IMR-90 (cell line): ENCODE measurements around the gene ACAD11. TPM values are rescaled to one million over a fixed set of nuclear protein-coding genes. Genes with fewer than 3 reads are reported as not detected.
A peak's percentile ranks its signal among the peaks of the same experiment; 100 is the strongest.

Experiments used
- ATAC-seq: fragments of 200-7000 bp; cut with Tn5 transposase; 2 replicates; pipeline ENCODE4 v1.9.1; 2020; ENCODE audit warnings: low read depth, mild to moderate bottlenecking, moderate library complexity
- BruUV-seq: library from RNA; stranded (reverse); fragments of 400-500 nt; replicated peaks from 2 replicates; lab custom pipeline; 2021; lab: Mats Ljungman, UMichigan
- CTCF ChIA-PET: fragments of 300-600 bp; formaldehyde crosslinking; extraction: SDS; loops from one replicate; lab custom pipeline; 2021; ENCODE audit warnings: antibody characterized with exemption; lab: Yijun Ruan, JAX
- POLR2A ChIA-PET: fragments of 300-600 bp; sonication (Branson Sonifier 250); formaldehyde crosslinking; loops from one replicate; lab custom pipeline; 2022; ENCODE audit warnings: antibody characterized with exemption; ENCODE audit not compliant: unreplicated experiment; lab: Charles Lee
- DNase-seq: peaks from one replicate; pipeline ENCODE4 v3.0.0; 2013
- H2AFZ ChIP-seq: replicated peaks from 2 replicates; pipeline ENCODE3; 2013; ENCODE audit warnings: low read length, mild to moderate bottlenecking; ENCODE audit not compliant: poor library complexity
- H2AK5ac ChIP-seq: 2 replicates; pipeline ENCODE4 v1.6.1; 2013; ENCODE audit warnings: low read depth, low read length, inconsistent platforms
- H2AK9ac ChIP-seq: replicated peaks from 2 replicates; pipeline ENCODE3; 2013; ENCODE audit warnings: mild to moderate bottlenecking, low read depth, low read length, moderate library complexity; ENCODE audit not compliant: poor library complexity
- H2BK120ac ChIP-seq: 2 replicates; pipeline ENCODE4 v1.6.1; 2013; ENCODE audit warnings: low read depth, low read length, inconsistent platforms
- H2BK15ac ChIP-seq: 3 replicates; pipeline ENCODE4 v1.6.1; 2013; ENCODE audit warnings: low read depth, low read length, inconsistent platforms
- H2BK20ac ChIP-seq: 2 replicates; pipeline ENCODE4 v1.6.1; 2013; ENCODE audit warnings: low read depth, mild to moderate bottlenecking, inconsistent platforms, low read length, moderate library complexity
- H2BK5ac ChIP-seq: 2 replicates; pipeline ENCODE4 v1.6.1; 2013; ENCODE audit warnings: mild to moderate bottlenecking, low read depth, low read length, inconsistent platforms; ENCODE audit not compliant: poor library complexity, severe bottlenecking
- H3K14ac ChIP-seq: replicated peaks from 2 replicates; pipeline ENCODE4 v1.6.1; 2013; ENCODE audit warnings: low read depth, low read length, inconsistent platforms
- H3K18ac ChIP-seq: 2 replicates; pipeline ENCODE4 v1.6.1; 2013; ENCODE audit warnings: low read depth, low read length, control low read depth
- H3K23ac ChIP-seq: 2 replicates; pipeline ENCODE4 v1.6.1; 2013; ENCODE audit warnings: low read depth, low read length, inconsistent platforms
- H3K27ac ChIP-seq: 2 replicates; pipeline ENCODE4 v1.5.1; 2013; ENCODE audit warnings: mild to moderate bottlenecking, control low read depth, low read length; ENCODE audit not compliant: insufficient read depth
- H3K27me3 ChIP-seq: 2 replicates; pipeline ENCODE4 v1.6.1; 2013; ENCODE audit warnings: low read length; ENCODE audit not compliant: control insufficient read depth, insufficient read depth
- H3K36me3 ChIP-seq: 2 replicates; pipeline ENCODE4 v1.6.1; 2013; ENCODE audit warnings: low read length, mixed read lengths; ENCODE audit not compliant: control insufficient read depth, insufficient read depth
- H3K4ac ChIP-seq: 2 replicates; pipeline ENCODE4 v1.6.1; 2013; ENCODE audit warnings: low read depth, low read length, inconsistent platforms
- H3K4me1 ChIP-seq: 2 replicates; pipeline ENCODE4 v1.6.1; 2013; ENCODE audit warnings: low read length, mixed read lengths; ENCODE audit not compliant: control insufficient read depth, insufficient read depth
- H3K4me2 ChIP-seq: 2 replicates; pipeline ENCODE4 v1.6.1; 2013; ENCODE audit warnings: low read depth, mild to moderate bottlenecking, control low read depth, low read length, moderate library complexity
- H3K4me3 ChIP-seq: 2 replicates; pipeline ENCODE4 v1.5.1; 2013; ENCODE audit warnings: low read depth, mild to moderate bottlenecking, control low read depth, low read length, moderate library complexity; ENCODE audit not compliant: insufficient read depth
- H3K56ac ChIP-seq: 2 replicates; pipeline ENCODE4 v1.6.1; 2013; ENCODE audit warnings: low read length, inconsistent platforms; ENCODE audit not compliant: insufficient read depth; ENCODE audit errors: extremely low read depth
- H3K79me1 ChIP-seq, 2 experiments: 2 replicates each; pipeline ENCODE4 v1.6.1; 2013; ENCODE audit warnings: low read length in 2 of 2, inconsistent platforms in 1 of 2, low read depth in 1 of 2
- H3K9ac ChIP-seq: 2 replicates; pipeline ENCODE4 v1.6.1; 2013; ENCODE audit warnings: low read depth, low read length, control low read depth
- H3K9me1 ChIP-seq: 2 replicates; pipeline ENCODE4 v1.6.1; 2013; ENCODE audit warnings: low read length, inconsistent platforms; ENCODE audit not compliant: insufficient read depth
- H3K9me3 ChIP-seq: 2 replicates; pipeline ENCODE4 v1.6.1; 2013; ENCODE audit warnings: low read length; ENCODE audit not compliant: control insufficient read depth, insufficient read depth
- H4K20me1 ChIP-seq: 2 replicates; pipeline ENCODE4 v1.6.1; 2013; ENCODE audit warnings: low read length, inconsistent platforms; ENCODE audit not compliant: insufficient read depth
- H4K5ac ChIP-seq: 2 replicates; pipeline ENCODE4 v1.6.1; 2013; ENCODE audit warnings: mild to moderate bottlenecking, low read depth, low read length, control low read depth
- H4K8ac ChIP-seq, 2 experiments: 2 replicates each; pipeline ENCODE4 v1.6.1; 2013; ENCODE audit warnings: low read depth in 2 of 2, low read length in 2 of 2, control low read depth in 1 of 2, inconsistent platforms in 1 of 2
- H4K91ac ChIP-seq: 2 replicates; pipeline ENCODE4 v1.6.1; 2013; ENCODE audit warnings: low read depth, low read length, inconsistent platforms; ENCODE audit not compliant: insufficient read depth
- BHLHE40 ChIP-seq: fragments of 150-350 bp; IDR thresholded peaks from 2 replicates; pipeline ENCODE4 v1.6.1; 2016; ENCODE audit warnings: mild to moderate bottlenecking, low read depth, low read length
- CEBPB ChIP-seq: IDR thresholded peaks from 2 replicates; pipeline ENCODE4 v1.6.1; 2012; ENCODE audit warnings: low read depth, low read length, improper control_type of control experiment
- FOS ChIP-seq: fragments of 150-350 bp; IDR thresholded peaks from 2 replicates; pipeline ENCODE4 v1.6.1; 2016; ENCODE audit warnings: low read depth, low read length
- MAZ ChIP-seq: IDR thresholded peaks from 2 replicates; pipeline ENCODE4 v1.6.1; 2012; ENCODE audit warnings: low read depth, mild to moderate bottlenecking, low read length, improper control_type of control experiment, moderate library complexity, borderline replicate concordance
- MXI1 ChIP-seq: IDR thresholded peaks from 2 replicates; pipeline ENCODE4 v1.6.1; 2012; ENCODE audit warnings: low read depth, mild to moderate bottlenecking, low read length, moderate library complexity, borderline replicate concordance
- NFE2L2 ChIP-seq: fragments of 150-350 bp; IDR thresholded peaks from 2 replicates; pipeline ENCODE4 v1.6.1; 2016; ENCODE audit warnings: low read depth, mild to moderate bottlenecking, low read length
- POLR2A ChIP-seq: IDR thresholded peaks from 2 replicates; pipeline ENCODE4 v1.6.1; 2012; ENCODE audit warnings: mild to moderate bottlenecking, low read depth, low read length
- RCOR1 ChIP-seq: IDR thresholded peaks from 2 replicates; pipeline ENCODE4 v1.6.1; 2012; ENCODE audit warnings: mild to moderate bottlenecking, low read length, improper control_type of control experiment; ENCODE audit not compliant: insufficient replicate concordance
- RFX5 ChIP-seq: IDR thresholded peaks from 2 replicates; pipeline ENCODE4 v1.8.0; 2012; ENCODE audit warnings: low read depth, mild to moderate bottlenecking, low read length, moderate library complexity
- WGBS, 2 experiments: methylation state at CpG; one replicate each; pipeline versions ENCODE4 v1.1.5 to v1.1.7; 2013; ENCODE audit warnings: missing lambda C conversion rate in 2 of 2; ENCODE audit not compliant: insufficient read length in 1 of 2; ENCODE audit errors: extremely low coverage in 2 of 2; 5-methylcytosine and 5-hydroxymethylcytosine counted together
- dilution Hi-C: fragments of 300-500 bp; cut with HindIII; formaldehyde crosslinking; loops from one replicate; pipeline ENCODE4 v1.14.3; 2018; ENCODE audit warnings: low sequenced_read_pairs; ENCODE audit not compliant: unreplicated experiment
- in situ Hi-C: fragments of 300-500 bp; cut with MboI; formaldehyde crosslinking; loops from 3 replicates; pipeline ENCODE4 v1.14.3; 2019; ENCODE audit warnings: low sequenced_read_pairs, inconsistent platforms, mixed read lengths
- intact Hi-C: fragments of 100-400 bp; cut with micrococcal nuclease; formaldehyde crosslinking; loops from 2 replicates; pipeline ENCODE4 v1.10.0; 2022
- polyA plus RNA-seq, 3 experiments: library from polyadenylated mRNA; depleted of rRNA; stranded (reverse); fragments of >200 nt; gene quantifications; 2 replicates each; pipeline ENCODE4 v1.2.3, GENCODE V29; 2012; ENCODE audit warnings: low replicate concordance in 1 of 3
- total RNA-seq: library from RNA; depleted of rRNA; stranded (reverse); fragments of >200 nt; gene quantifications from 2 replicates; pipeline ENCODE4 v1.2.3, GENCODE V29; 2012

ACAD11 gene
- total and polyA plus RNA-seq, 2 of the 4 experiments (the other 2 are of a cell fraction), result 16.0 to 18.8 TPM

GRCh38 chr3:132625613-132626012 is 34.0 kb downstream of the ACAD11 start:
- Histone ChIP-seq H3K56ac (no peak overlapping the region), H4K8ac (peak overlapping the region in 1 of 2 experiments; percentile 27; a peak in 2 of 4 replicates), H3K79me1 (0 out of 4 replicates have a peak, but pooled peaks cover 0 to 5% of the 10 kb centered on the region in 2 experiments), H3K23ac (no peak overlapping the region), H2BK5ac (peak overlapping the region; percentile 36), H4K91ac (0 out of 2 replicates have a peak overlapping the region, but pooled peaks have one; percentile 5), H3K4ac (peak overlapping the region; percentile 16; the same call in 1 of the 2 replicates), H4K20me1 (no peaks in the 10 kb centered on the region), H2AK5ac (0 out of 2 replicates have a peak overlapping the region, but pooled peaks have one; percentile 38), H3K18ac (peak overlapping the region; percentile 55; the same call in 1 of the 2 replicates), H2BK20ac (peak overlapping the region; percentile 37; the same call in 1 of the 2 replicates), H3K4me3 (no peak overlapping the region), H3K4me1 (peaks cover under 1% of the 10 kb centered on the region; the same call in 1 of the 2 replicates), H2AK9ac (no peak overlapping the region), H3K27ac (no peak overlapping the region), H4K5ac (peak overlapping the region; percentile 5; the same call in 1 of the 2 replicates), H3K9ac (no peak overlapping the region), H3K9me3 (peaks cover 3% of the 10 kb centered on the region; the same call in 1 of the 2 replicates), H3K14ac (no peak overlapping the region), H3K4me2 (no peak overlapping the region), H2AFZ (no peak overlapping the region), H3K9me1 (peaks cover 3% of the 10 kb centered on the region; the same call in 1 of the 2 replicates), H2BK15ac (0 out of 3 replicates have a peak overlapping the region, but pooled peaks have one; percentile 1), H3K36me3 (peaks cover 8% of the 10 kb centered on the region), H2BK120ac (peak overlapping the region; percentile 26), H3K27me3 (no peaks in the 10 kb centered on the region)
- DNase-seq, result no peak
- TF ChIP-seq MAZ (no peak), RFX5 (no peak), NFE2L2 (no peak), RCOR1 (no peak), CEBPB (no peak), FOS (no peak), POLR2A (no peak), BHLHE40 (no peak), MXI1 (no peak)
- ATAC-seq, result peak; percentile 33
- intact Hi-C loops, result no loop called here
- in situ Hi-C loops, result loop anchor here (25.0 kb wide), 1 partner anchor 363 kb away; no protein-coding TSS in a partner anchor
- CTCF ChIA-PET, result interaction anchor here (1.2 kb wide), 1 partner anchor 14 kb away, joined by 3 read pairs; no protein-coding TSS in a partner anchor
- WGBS, 2 experiments, result 100% methylated on average over 1 of the region's 1 CpG; no CpG with 5 or more reads in 1 of the 2 experiments
- dilution Hi-C loops, result loop anchor here (25.0 kb wide), 1 partner anchor 88 kb away; no protein-coding TSS in a partner anchor
- POLR2A ChIA-PET, result no interaction called here
- no TSS peak for BruUV-seq
